A549 (cell line): ENCODE measurements around the gene OR1Q1. TPM values are rescaled to one million over a fixed set of nuclear protein-coding genes. Genes with fewer than 3 reads are reported as not detected.
"Not testable (repeated sequence)": the region's sequence is repeated elsewhere in the genome, so short reads cannot be mapped to it uniquely, and the experiment has no call there.

ENCODE experiments used
- ATAC-seq, 2 experiments: fragments of 200-7000 bp in 1 of 2; fragments of >200 bp in 1 of 2; cut with Nextera tagmentation in 1 of 2; cut with Tn5 transposase in 1 of 2; 3 replicates each; pipeline versions ENCODE4 v1.8.0 to v1.9.1; 2018 to 2020; ENCODE audit warnings: mild to moderate bottlenecking in 1 of 2, moderate library complexity in 1 of 2
- CTCF ChIA-PET: fragments of 300-600 bp; sonication (Branson Sonifier 250); formaldehyde crosslinking; extraction: SDS; loops from one replicate; lab custom pipeline; 2021; ENCODE audit warnings: antibody characterized with exemption, inconsistent platforms; lab: Yijun Ruan, JAX
- POLR2A ChIA-PET: fragments of 350-600 bp; formaldehyde crosslinking; extraction: SDS; loops from one replicate; lab custom pipeline; 2021; ENCODE audit warnings: antibody characterized with exemption, inconsistent platforms; lab: Yijun Ruan, JAX
- DNase-seq, 2 experiments: peaks; one replicate each; pipeline versions ENCODE4 v3.0.0 to v3.0.0-alpha.2; 2011 to 2016; ENCODE audit warnings: low read depth in 1 of 2, low spot score in 1 of 2
- FAIRE-seq: peaks from 2 replicates; lab custom pipeline; 2011; peaks lifted over from hg19 to GRCh38; lab: Jason Lieb, UNC
- H3K27ac ChIP-seq, 2 experiments: fragments of >200 bp; sonication (Bioruptor Twin); formaldehyde crosslinking; 3 replicates each; pipeline ENCODE4 v1.5.1; 2016 to 2017
- H3K4me1 ChIP-seq: fragments of >200 bp; sonication (Bioruptor Twin); formaldehyde crosslinking; 3 replicates; pipeline ENCODE4 v1.6.1; 2016
- H3K4me2 ChIP-seq: fragments of >200 bp; sonication (Bioruptor Twin); formaldehyde crosslinking; 3 replicates; pipeline ENCODE4 v1.6.1; 2016
- H3K4me3 ChIP-seq: fragments of >200 bp; sonication (Bioruptor Twin); formaldehyde crosslinking; 3 replicates; pipeline ENCODE4 v1.5.1; 2016
- H3K9me3 ChIP-seq: fragments of >200 bp; sonication (Bioruptor Twin); formaldehyde crosslinking; 3 replicates; pipeline ENCODE4 v1.6.1; 2016
- CBX8 ChIP-seq: fragments of 200-600 bp; sonication (generic); IDR thresholded peaks from 2 replicates; pipeline ENCODE4 v1.6.1; 2016
- EHF ChIP-seq: fragments of 250-450 bp; sonication (Bioruptor Pico); IDR thresholded peaks from 2 replicates; pipeline ENCODE4 v1.5.0; 2020; ENCODE audit warnings: mild to moderate bottlenecking
- FOSL2 ChIP-seq, 2 experiments: fragments of 450-650 bp in 1 of 2; fragments of >200 bp in 1 of 2; sonication (Bioruptor Twin) in 1 of 2; formaldehyde crosslinking; IDR thresholded peaks; 2 replicates each; pipeline versions ENCODE4 v1.5.0 to v1.6.1; 2016 to 2020; ENCODE audit warnings: mild to moderate bottlenecking in 1 of 2, moderate library complexity in 1 of 2
- HOXA7 ChIP-seq: fragments of 250-450 bp; sonication (Bioruptor Pico); IDR thresholded peaks from 2 replicates; pipeline ENCODE4 v1.5.0; 2020; ENCODE audit warnings: mild to moderate bottlenecking, moderate library complexity
- HOXB13 ChIP-seq: fragments of 250-450 bp; sonication (Bioruptor Pico); IDR thresholded peaks from 2 replicates; pipeline ENCODE4 v1.5.0; 2020; ENCODE audit warnings: low read depth, mild to moderate bottlenecking, moderate library complexity
- HOXB5 ChIP-seq: fragments of 250-450 bp; sonication (Bioruptor Pico); IDR thresholded peaks from 2 replicates; pipeline ENCODE4 v1.5.0; 2020; ENCODE audit warnings: mild to moderate bottlenecking, moderate library complexity
- JUN ChIP-seq, 2 experiments: fragments of >200 bp; sonication (Bioruptor Twin); formaldehyde crosslinking; IDR thresholded peaks; 2 replicates in 1 of 2; 3 replicates in 1 of 2; pipeline ENCODE4 v1.6.1; 2016 to 2017
- MAFK ChIP-seq: fragments of 450-650 bp; IDR thresholded peaks from 2 replicates; pipeline ENCODE4 v1.6.1; 2014; ENCODE audit not compliant: partially characterized antibody
- PHF8 ChIP-seq: fragments of 200-600 bp; sonication (generic); IDR thresholded peaks from 2 replicates; pipeline ENCODE4 v1.6.1; 2016; ENCODE audit warnings: low read depth, mild to moderate bottlenecking, antibody characterized with exemption, moderate library complexity, borderline replicate concordance
- RAD21 ChIP-seq, 2 experiments: fragments of >200 bp in 1 of 2; sonication (Bioruptor Twin) in 1 of 2; formaldehyde crosslinking in 1 of 2; IDR thresholded peaks in 1 of 2; conservative IDR thresholded peaks in 1 of 2; 2 replicates in 1 of 2; 3 replicates in 1 of 2; pipeline ENCODE4 v1.6.1; 2012 to 2018; ENCODE audit warnings: inconsistent platforms in 1 of 2
- RARB ChIP-seq: fragments of 250-450 bp; sonication (Bioruptor Pico); IDR thresholded peaks from 2 replicates; pipeline ENCODE4 v1.8.0; 2021; ENCODE audit warnings: mild to moderate bottlenecking, moderate library complexity
- RCOR1 ChIP-seq: fragments of 150-350 bp; IDR thresholded peaks from 2 replicates; pipeline ENCODE4 v1.6.1; 2014; ENCODE audit warnings: antibody characterized with exemption, low read length, low read depth
- RFX5 ChIP-seq: fragments of 450-650 bp; IDR thresholded peaks from 2 replicates; pipeline ENCODE4 v1.7.1; 2014; ENCODE audit warnings: antibody characterized with exemption, mild to moderate bottlenecking, moderate library complexity
- SMC3 ChIP-seq: fragments of >200 bp; sonication (Bioruptor Twin); formaldehyde crosslinking; IDR thresholded peaks from 3 replicates; pipeline ENCODE4 v1.6.1; 2018; ENCODE audit warnings: inconsistent platforms
- SREBF2 ChIP-seq: fragments of 450-650 bp; IDR thresholded peaks from 2 replicates; pipeline ENCODE4 v1.6.1; 2014; ENCODE audit warnings: mild to moderate bottlenecking, moderate library complexity
- ZSCAN20 ChIP-seq: fragments of 250-450 bp; sonication (Bioruptor Pico); IDR thresholded peaks from 2 replicates; pipeline ENCODE4 v1.8.0; 2022; ENCODE audit warnings: mild to moderate bottlenecking, moderate library complexity
- WGBS: methylation state at CpG from one replicate; pipeline ENCODE4 v1.1.6; 2017; ENCODE audit errors: missing lambda C conversion rate; 5-methylcytosine and 5-hydroxymethylcytosine counted together
- polyA plus RNA-seq, 4 experiments: library from polyadenylated mRNA; depleted of rRNA in 3 of 4; stranded (reverse); fragments of >200 nt; fragmentation: RNase III in 1 of 4; extraction: RNeasy Plus Mini Kit Qiagen cat#74134 plus additional on column Dnase treatment in 1 of 4; gene quantifications; 2 replicates in 3 of 4; 3 replicates in 1 of 4; pipeline ENCODE4 v1.2.3, GENCODE V29; 2011 to 2017
- TF ChIP-seq, protein P1 (sequence below): fragments of 450-650 bp; IDR thresholded peaks from 2 replicates; pipeline ENCODE4 v1.6.1; 2014; ENCODE audit warnings: antibody characterized with exemption
- TF ChIP-seq, protein P2 (sequence below): IDR thresholded peaks from 2 replicates; pipeline ENCODE4 v1.6.1; 2012
- TF ChIP-seq, protein P3 (sequence below): fragments of 200-600 bp; sonication (generic); IDR thresholded peaks from 2 replicates; pipeline ENCODE4 v1.6.1; 2016; ENCODE audit warnings: antibody characterized with exemption, mild to moderate bottlenecking, moderate library complexity

The OR1Q1 gene
- polyA plus RNA-seq, 2 of the 4 experiments (the other 2 are of a cell fraction) = 0.28 TPM; not detected in 1

DNA sequence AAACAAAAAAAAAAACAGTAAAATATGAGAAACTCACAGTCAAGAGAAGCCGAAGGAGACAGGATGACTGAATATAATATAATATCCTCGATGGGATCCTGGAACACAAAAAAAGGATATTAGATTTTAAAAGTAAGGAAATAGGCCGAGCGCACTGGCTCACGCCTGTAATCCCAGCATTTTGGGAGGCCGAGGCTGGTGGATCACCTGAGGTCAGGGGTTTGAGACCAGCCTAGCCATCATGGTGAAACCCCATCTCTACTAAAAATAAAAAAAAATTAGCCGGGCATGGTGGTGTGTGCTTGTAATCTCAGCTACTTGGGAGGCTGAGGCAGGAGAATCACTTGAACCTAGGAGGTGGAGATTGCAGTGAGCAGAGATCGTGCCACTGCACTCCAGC lies 31.3 kb upstream of the OR1Q1 start, which contains the start of gene OR1L8:
Gene OR1L8 (minus strand): TSS at position 101 of the 400 bp plus-strand sequence. CDS start 14,907 bp downstream, outside the sequence.
- ATAC-seq, H3K9me3 ChIP-seq, H3K4me2 ChIP-seq, POLR2A ChIA-PET, H3K27ac ChIP-seq, DNase-seq, CTCF ChIA-PET, H3K4me3 ChIP-seq, FAIRE-seq: not testable (repeated sequence)
- 81% methylated on average over 8 of the region's 8 CpGs for WGBS
- peaks cover 17% of the 10 kb centered on the region; the same call in 2 of the 3 replicates for H3K4me1 ChIP-seq

DNA sequence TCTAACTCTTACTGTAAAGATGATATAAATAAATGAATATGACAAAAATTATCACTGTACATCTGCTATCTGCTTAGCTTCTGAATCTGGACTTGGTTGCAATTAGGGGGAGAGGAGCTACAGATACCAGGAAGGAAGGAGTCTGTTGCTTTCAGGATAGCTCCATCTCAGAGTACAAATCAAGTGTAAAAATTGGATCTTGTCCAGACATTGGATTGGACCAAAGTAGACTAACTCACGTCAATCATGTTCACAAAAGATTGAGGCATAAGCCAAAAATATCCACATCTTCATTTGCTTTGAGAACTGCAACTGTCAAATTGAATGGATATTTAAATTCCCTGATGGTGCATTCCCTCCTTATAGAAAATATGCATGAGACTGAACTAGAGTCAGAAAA lies 8.8 kb upstream of the OR1Q1 start:
- TF ChIP-seq HOXA7 (CRISPR knock-in tag) (no peak), RARB (CRISPR knock-in tag) (no peak), HOXB13 (CRISPR knock-in tag) (no peak), FOSL2 (IDR thresholded peaks at IDR 0.05) (no peak), FOSL2 (CRISPR knock-in tag; IDR thresholded peaks at IDR 0.05) (no peak), CBX8 (no peak), MAFK (no peak), ZSCAN20 (CRISPR knock-in tag) (no peak), EHF (no peak), RFX5 (no peak), HOXB5 (CRISPR knock-in tag) (no peak), RAD21 (conservative IDR thresholded peaks at IDR 0.05 in 1 of 2, IDR thresholded peaks at IDR 0.05 in 1 of 2) (no peak), SMC3 (no peak), JUN (IDR thresholded peaks at IDR 0.05) (no peak)
- TF ChIP-seq, protein P1, sequence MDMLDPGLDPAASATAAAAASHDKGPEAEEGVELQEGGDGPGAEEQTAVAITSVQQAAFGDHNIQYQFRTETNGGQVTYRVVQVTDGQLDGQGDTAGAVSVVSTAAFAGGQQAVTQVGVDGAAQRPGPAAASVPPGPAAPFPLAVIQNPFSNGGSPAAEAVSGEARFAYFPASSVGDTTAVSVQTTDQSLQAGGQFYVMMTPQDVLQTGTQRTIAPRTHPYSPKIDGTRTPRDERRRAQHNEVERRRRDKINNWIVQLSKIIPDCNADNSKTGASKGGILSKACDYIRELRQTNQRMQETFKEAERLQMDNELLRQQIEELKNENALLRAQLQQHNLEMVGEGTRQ = no peak
- TF ChIP-seq, protein P2, sequence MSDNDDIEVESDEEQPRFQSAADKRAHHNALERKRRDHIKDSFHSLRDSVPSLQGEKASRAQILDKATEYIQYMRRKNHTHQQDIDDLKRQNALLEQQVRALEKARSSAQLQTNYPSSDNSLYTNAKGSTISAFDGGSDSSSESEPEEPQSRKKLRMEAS = no peak
- TF ChIP-seq, protein P3, sequence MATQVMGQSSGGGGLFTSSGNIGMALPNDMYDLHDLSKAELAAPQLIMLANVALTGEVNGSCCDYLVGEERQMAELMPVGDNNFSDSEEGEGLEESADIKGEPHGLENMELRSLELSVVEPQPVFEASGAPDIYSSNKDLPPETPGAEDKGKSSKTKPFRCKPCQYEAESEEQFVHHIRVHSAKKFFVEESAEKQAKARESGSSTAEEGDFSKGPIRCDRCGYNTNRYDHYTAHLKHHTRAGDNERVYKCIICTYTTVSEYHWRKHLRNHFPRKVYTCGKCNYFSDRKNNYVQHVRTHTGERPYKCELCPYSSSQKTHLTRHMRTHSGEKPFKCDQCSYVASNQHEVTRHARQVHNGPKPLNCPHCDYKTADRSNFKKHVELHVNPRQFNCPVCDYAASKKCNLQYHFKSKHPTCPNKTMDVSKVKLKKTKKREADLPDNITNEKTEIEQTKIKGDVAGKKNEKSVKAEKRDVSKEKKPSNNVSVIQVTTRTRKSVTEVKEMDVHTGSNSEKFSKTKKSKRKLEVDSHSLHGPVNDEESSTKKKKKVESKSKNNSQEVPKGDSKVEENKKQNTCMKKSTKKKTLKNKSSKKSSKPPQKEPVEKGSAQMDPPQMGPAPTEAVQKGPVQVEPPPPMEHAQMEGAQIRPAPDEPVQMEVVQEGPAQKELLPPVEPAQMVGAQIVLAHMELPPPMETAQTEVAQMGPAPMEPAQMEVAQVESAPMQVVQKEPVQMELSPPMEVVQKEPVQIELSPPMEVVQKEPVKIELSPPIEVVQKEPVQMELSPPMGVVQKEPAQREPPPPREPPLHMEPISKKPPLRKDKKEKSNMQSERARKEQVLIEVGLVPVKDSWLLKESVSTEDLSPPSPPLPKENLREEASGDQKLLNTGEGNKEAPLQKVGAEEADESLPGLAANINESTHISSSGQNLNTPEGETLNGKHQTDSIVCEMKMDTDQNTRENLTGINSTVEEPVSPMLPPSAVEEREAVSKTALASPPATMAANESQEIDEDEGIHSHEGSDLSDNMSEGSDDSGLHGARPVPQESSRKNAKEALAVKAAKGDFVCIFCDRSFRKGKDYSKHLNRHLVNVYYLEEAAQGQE = no peak
- ChIA-PET POLR2A (no interaction called here), CTCF (no interaction called here)
- FAIRE-seq (no peak), DNase-seq (no peak), ATAC-seq (no peak)
- Histone ChIP-seq H3K4me1 (no peaks in the 10 kb centered on the region), H3K9me3 (no peaks in the 10 kb centered on the region), H3K27ac (no peak overlapping the region), H3K4me2 (no peak overlapping the region), H3K4me3 (no peak overlapping the region)
- 0% methylated on average over 1 of the region's 1 CpG for WGBS

DNA sequence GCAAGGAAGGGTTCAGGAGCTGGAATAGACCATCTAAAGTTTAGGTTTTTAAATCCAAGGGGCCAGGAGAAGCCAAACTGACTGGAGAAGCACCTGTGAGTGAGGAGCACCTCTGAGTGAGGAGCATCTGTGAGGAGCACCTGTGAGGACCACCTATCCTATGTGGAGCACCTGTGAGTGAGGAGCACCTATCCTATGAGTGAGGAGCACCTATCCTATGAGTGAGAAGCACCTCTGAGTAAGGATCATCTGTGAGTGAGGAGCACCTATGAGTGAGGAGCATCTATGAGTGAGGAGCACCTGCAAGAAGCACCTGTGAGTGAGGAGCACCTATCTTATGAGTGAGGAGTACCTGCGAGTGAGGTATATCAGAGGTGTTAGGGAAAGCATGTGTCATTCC lies 8.0 kb upstream of the OR1Q1 start:
- 10% methylated on average over 1 of the region's 1 CpG for WGBS
- CTCF ChIA-PET = no interaction called here
- TF ChIP-seq RFX5 (no peak), RCOR1 (no peak), PHF8 (no peak), SREBF2 (no peak), EHF (no peak), HOXA7 (CRISPR knock-in tag) (no peak), CBX8 (no peak)
- TF ChIP-seq, all 56 proteins: peak for 0
- FAIRE-seq (no peak), ATAC-seq (no peak), DNase-seq (no peak)
- no peak overlapping the region for H3K4me3 ChIP-seq
- no peak overlapping the region for H3K4me2 ChIP-seq
- no peak overlapping the region for H3K27ac ChIP-seq
- H3K9me3 ChIP-seq = no peaks in the 10 kb centered on the region
- POLR2A ChIA-PET = no interaction called here
- H3K4me1 ChIP-seq = no peaks in the 10 kb centered on the region
